GM12865 (cell line): Measurements from ENCODE around the gene IL17D.

Experiments
- DNase-seq: peaks from one replicate; pipeline ENCODE4 v3.0.0; 2010; ENCODE audit warnings: low read depth
- H3K4me3 ChIP-seq: 2 replicates; pipeline ENCODE4 v1.5.1; 2011; ENCODE audit warnings: mild to moderate bottlenecking, low read depth, low read length, control low read depth
- TF ChIP-seq, protein P1 (sequence below): IDR thresholded peaks from 2 replicates; pipeline ENCODE4 v1.5.1; 2011; ENCODE audit warnings: low read length, control low read depth, low read depth, inconsistent platforms; ENCODE audit not compliant: insufficient read depth; ENCODE audit errors: missing control alignments

Gene IL17D

DNA sequence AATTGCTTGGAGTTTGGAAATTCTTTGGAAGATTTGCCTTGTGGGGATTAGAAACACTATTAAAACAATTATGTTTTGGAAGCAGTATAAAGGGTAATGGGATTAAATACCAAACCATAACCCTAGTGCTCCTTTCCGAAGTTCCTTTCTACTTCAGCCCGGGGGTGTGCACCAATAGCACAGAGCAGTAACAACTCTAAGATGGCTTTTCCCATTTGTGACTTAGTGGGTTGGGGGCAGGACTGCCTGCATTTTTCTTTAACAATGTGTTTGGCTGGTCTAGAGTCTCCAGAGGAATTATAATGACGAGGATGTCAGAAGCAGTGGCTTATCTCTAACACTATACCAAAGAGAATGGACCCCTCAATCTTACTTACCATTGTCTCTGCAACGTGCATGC, 11.9 kb upstream of the IL17D start:
- TF ChIP-seq, protein P1, sequence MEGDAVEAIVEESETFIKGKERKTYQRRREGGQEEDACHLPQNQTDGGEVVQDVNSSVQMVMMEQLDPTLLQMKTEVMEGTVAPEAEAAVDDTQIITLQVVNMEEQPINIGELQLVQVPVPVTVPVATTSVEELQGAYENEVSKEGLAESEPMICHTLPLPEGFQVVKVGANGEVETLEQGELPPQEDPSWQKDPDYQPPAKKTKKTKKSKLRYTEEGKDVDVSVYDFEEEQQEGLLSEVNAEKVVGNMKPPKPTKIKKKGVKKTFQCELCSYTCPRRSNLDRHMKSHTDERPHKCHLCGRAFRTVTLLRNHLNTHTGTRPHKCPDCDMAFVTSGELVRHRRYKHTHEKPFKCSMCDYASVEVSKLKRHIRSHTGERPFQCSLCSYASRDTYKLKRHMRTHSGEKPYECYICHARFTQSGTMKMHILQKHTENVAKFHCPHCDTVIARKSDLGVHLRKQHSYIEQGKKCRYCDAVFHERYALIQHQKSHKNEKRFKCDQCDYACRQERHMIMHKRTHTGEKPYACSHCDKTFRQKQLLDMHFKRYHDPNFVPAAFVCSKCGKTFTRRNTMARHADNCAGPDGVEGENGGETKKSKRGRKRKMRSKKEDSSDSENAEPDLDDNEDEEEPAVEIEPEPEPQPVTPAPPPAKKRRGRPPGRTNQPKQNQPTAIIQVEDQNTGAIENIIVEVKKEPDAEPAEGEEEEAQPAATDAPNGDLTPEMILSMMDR, result no peak
- no peak overlapping the region for H3K4me3 ChIP-seq
- DNase-seq, result no peak

DNA sequence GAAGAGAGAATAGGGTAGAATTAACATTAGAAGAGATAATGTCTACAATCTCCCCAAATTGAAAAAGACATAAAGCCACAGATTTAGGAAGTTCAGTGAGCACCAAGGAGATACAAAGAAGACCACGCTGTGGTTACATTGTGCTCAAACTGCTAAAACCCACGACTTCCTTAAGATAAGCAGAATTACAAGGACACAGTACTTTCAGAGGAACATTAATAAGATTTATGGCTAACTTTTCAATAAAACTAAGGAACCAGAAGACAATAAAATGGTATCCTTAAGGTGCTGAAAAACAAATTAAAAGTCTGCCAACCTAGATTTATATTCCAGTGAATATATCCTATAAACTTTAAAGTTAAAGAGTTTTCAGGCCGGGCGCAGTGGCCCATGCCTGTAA, 7.4 kb upstream of the IL17D start:
- TF ChIP-seq, protein P1, result no peak
- DNase-seq, result no peak

DNA sequence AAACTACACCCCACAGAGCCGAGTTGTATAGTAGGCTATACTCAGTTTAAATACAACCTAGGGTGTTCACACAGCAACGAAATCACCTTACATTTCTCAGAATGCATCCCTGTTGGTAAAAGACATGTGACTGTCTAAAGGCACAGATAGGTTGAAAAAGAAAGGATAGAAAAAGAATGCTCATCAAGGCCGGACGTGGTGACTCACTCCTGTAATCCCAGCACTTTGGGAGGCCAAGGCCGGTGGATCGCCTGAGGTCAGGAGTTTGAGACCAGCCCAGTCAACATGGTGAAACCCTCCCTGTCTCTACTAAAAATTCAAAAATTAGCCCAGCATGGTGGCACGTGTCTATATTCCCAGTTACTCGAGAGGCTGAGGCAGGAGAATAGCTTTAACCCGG, 3.8 kb upstream of the IL17D start:
- DNase-seq, result no peak
- no peak overlapping the region for H3K4me3 ChIP-seq
- TF ChIP-seq, protein P1, result no peak

More for the DNA sequence above, 7.4 kb upstream of the IL17D start:
- H3K4me3 ChIP-seq, result no peak overlapping the region

DNA sequence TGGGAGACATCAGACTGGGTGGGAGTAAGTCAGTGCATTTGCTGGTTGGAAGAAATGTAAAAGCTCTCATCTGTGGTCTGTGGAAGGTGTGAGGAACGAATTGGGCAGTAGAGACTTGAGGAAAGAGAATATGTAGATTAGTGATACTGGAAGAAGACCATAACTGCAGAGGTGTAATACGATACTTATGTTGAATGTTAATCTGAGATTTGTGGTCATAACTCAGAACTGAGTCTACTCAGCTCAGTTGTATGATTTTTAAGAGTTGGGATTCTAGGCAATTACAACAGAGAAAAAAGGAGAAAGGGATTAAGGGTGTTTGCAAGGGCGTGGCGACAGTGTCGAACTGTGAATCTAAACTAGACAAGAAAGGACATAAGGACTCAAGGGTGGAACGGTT, 3.2 kb upstream of the IL17D start:
- H3K4me3 ChIP-seq, result no peak overlapping the region
- TF ChIP-seq, protein P1, result no peak
- DNase-seq, result no peak

DNA sequence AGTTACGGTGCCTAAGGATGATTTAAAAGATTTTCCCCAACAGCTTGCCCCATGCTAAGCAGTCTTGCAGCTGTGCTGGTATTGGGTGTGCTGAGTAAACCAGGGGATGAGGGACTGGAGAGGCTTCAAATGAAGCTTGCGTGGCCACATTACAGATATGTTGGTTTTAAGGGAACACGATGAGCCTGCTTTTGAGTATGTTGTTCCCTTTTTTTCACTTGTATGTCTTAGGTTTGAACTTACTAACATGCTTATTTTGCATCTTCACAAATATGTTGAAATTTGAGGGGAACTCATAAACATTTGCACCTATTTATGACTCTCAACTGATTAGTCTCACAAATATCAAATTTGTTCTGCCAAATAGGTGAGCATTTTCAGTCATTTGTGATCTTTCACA, 2.0 kb upstream of the IL17D start:
- TF ChIP-seq, protein P1, result no peak
- no peak for DNase-seq

DNA sequence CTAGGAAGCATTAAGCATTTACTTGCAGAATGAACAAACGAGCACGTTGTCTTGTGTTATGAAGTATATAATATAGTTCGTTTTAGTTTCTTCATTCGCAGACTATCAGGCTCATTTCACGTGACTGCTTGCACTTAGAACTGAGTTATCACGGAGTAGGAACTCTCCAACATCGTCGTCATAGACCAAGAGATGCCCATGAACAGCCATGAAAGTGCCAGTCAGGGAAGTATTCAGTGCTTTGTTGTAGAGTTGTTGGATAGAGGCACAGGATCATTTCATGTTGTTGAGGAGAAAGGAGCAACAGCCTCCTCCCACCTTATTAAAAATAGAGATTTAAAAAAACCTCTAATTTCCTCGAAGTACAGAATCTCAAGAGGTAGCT, 977 bp upstream of the IL17D start:
- peak overlapping the region; percentile 61 for H3K4me3 ChIP-seq
- TF ChIP-seq, protein P1, result no peak
- no peak for DNase-seq

More for the DNA sequence above, 2.0 kb upstream of the IL17D start:
- no peak overlapping the region for H3K4me3 ChIP-seq

DNA sequence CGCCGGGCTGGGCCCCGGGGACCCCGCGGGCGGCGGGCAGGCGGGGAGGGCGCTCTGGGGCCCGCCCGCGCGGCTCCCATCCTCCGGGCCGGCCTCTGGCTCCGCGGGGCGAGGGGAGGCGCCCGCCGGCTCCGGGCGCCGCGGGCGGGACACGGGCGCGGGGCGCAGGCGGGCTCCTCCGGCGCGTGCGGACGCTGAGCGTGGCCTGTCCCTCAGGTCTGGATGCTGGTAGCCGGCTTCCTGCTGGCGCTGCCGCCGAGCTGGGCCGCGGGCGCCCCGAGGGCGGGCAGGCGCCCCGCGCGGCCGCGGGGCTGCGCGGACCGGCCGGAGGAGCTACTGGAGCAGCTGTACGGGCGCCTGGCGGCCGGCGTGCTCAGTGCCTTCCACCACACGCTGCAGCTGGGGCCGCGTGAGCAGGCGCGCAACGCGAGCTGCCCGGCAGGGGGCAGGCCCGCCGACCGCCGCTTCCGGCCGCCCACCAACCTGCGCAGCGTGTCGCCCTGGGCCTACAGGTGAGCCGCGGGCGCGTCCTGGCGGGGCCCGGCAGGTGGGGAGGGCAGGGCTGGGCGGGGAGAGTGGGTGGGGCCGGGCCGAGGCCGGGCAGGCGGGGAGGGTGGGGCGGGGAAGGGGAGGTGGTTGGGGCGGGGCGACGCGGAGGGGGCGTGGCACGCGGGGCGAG, 420 bp downstream of the IL17D start:
- peak; percentile 91 for DNase-seq
- H3K4me3 ChIP-seq, result peak overlapping the region; percentile 28; the same call in 1 of the 2 replicates
- TF ChIP-seq, protein P1, result peak; percentile 65
